Spleen (tissue), 7 donors: Measurements from ENCODE around the gene SLC22A23.

Experiments used
- CTCF ChIP-seq, 11 experiments: fragments of 200-600 bp in 7 of 11; fragments of 450-650 bp in 4 of 11; sonication (generic) in 4 of 11; IDR thresholded peaks in 8 of 11; conservative IDR thresholded peaks in 3 of 11; 1 replicate in 7 of 11; 2 replicates in 4 of 11; pipeline versions ENCODE4 v1.4.0 to v1.8.0; 2016 to 2021; ENCODE audit warnings: antibody characterized with exemption in 11 of 11, inconsistent platforms in 4 of 11, mild to moderate bottlenecking in 1 of 11
- POLR2A ChIP-seq, 3 donors: fragments of 450-650 bp; IDR thresholded peaks; one replicate each; pipeline ENCODE4 v1.5.1; 2017; ENCODE audit warnings: antibody characterized with exemption in 3 of 3, mild to moderate bottlenecking in 1 of 3
- donor health status: DM: no; HTN: no; CAD: no; lungs with moderate emphysema.
- donor health status: DM: no; HTN: no; CAD: no.
- donor health status: DM: no; HTN: no; CAD: no.

- TF ChIP-seq POLR2A (IDR thresholded peaks at IDR 0.05) = no peak
- no peak for TF ChIP-seq CTCF (IDR thresholded peaks at IDR 0.05 in 8 of 11, conservative IDR thresholded peaks at IDR 0.05 in 3 of 11)
These were observed 165.5 kb downstream of the SLC22A23 start for GRCh38 chr6:3291346-3291745.
